ENCODE measurements around the gene LPP.

The LPP gene

GRCh38 chr3:188516515-188516914 lies 362.6 kb downstream of the LPP start:
- no peak for DNase-seq (ENCODE audit: low spot score)

- no peak for DNase-seq (ENCODE audit: low spot score)
Measured at GRCh38 chr3:188518416-188518815, 364.5 kb downstream of the LPP start.

- no peak for DNase-seq (ENCODE audit: low spot score)
Measured at GRCh38 chr3:188518835-188519452, 365.0 kb downstream of the LPP start.

GRCh38 chr3:188520466-188520865 lies 366.5 kb downstream of the LPP start:
- DNase-seq (ENCODE audit: low spot score), result no peak

- no peak for DNase-seq (ENCODE audit: low spot score)
Measured at GRCh38 chr3:188522115-188522514, 368.2 kb downstream of the LPP start.

- no peak for DNase-seq (ENCODE audit: low spot score)
Measured at GRCh38 chr3:188523291-188523690, 369.3 kb downstream of the LPP start.

GRCh38 chr3:188524052-188524451 lies 370.1 kb downstream of the LPP start:
- no peak for DNase-seq (ENCODE audit: low spot score)

GRCh38 chr3:188526057-188526456 lies 372.1 kb downstream of the LPP start:
- DNase-seq (ENCODE audit: low spot score), result no peak

GRCh38 chr3:188527389-188527788 lies 373.4 kb downstream of the LPP start:
- no peak for DNase-seq (ENCODE audit: low spot score)

GRCh38 chr3:188528396-188528795 lies 374.4 kb downstream of the LPP start:
- no peak for DNase-seq (ENCODE audit: low spot score)

GRCh38 chr3:188529228-188529627 lies 375.3 kb downstream of the LPP start:
- no peak for DNase-seq (ENCODE audit: low spot score)

- DNase-seq (ENCODE audit: low spot score), result no peak
Measured at GRCh38 chr3:188530226-188530625, 376.3 kb downstream of the LPP start.

- DNase-seq (ENCODE audit: low spot score), result no peak
Measured at GRCh38 chr3:188531210-188531609, 377.3 kb downstream of the LPP start.

- no peak for DNase-seq (ENCODE audit: low spot score)
Measured at GRCh38 chr3:188533172-188533571, 379.2 kb downstream of the LPP start.

- no peak for DNase-seq (ENCODE audit: low spot score)
Measured at GRCh38 chr3:188533612-188534357, 379.8 kb downstream of the LPP start.

GRCh38 chr3:188534633-188535032 lies 380.7 kb downstream of the LPP start:
- no peak for DNase-seq (ENCODE audit: low spot score)

GRCh38 chr3:188537606-188538005 lies 383.6 kb downstream of the LPP start:
- DNase-seq (ENCODE audit: low spot score), result no peak

GRCh38 chr3:188539037-188539436 lies 385.1 kb downstream of the LPP start:
- DNase-seq (ENCODE audit: low spot score), result no peak

- no peak for DNase-seq (ENCODE audit: low spot score)
Measured at GRCh38 chr3:188539631-188540194, 385.8 kb downstream of the LPP start.

GRCh38 chr3:188542196-188542595 lies 388.2 kb downstream of the LPP start:
- no peak for DNase-seq (ENCODE audit: low spot score)

GRCh38 chr3:188544012-188544411 lies 390.1 kb downstream of the LPP start:
- DNase-seq (ENCODE audit: low spot score), result no peak

- no peak for DNase-seq (ENCODE audit: low spot score)
Measured at GRCh38 chr3:188546835-188547670, 393.1 kb downstream of the LPP start.

GRCh38 chr3:188553569-188553968 lies 399.6 kb downstream of the LPP start:
- no peak for DNase-seq (ENCODE audit: low spot score)

All from left forelimb (tissue), 1 donor.